Measurements from ENCODE around the gene TRAF3.
"Not testable (repeated sequence)": the region's sequence is repeated elsewhere in the genome, so short reads cannot be mapped to it uniquely, and the experiment has no call there.

Gene TRAF3

DNA sequence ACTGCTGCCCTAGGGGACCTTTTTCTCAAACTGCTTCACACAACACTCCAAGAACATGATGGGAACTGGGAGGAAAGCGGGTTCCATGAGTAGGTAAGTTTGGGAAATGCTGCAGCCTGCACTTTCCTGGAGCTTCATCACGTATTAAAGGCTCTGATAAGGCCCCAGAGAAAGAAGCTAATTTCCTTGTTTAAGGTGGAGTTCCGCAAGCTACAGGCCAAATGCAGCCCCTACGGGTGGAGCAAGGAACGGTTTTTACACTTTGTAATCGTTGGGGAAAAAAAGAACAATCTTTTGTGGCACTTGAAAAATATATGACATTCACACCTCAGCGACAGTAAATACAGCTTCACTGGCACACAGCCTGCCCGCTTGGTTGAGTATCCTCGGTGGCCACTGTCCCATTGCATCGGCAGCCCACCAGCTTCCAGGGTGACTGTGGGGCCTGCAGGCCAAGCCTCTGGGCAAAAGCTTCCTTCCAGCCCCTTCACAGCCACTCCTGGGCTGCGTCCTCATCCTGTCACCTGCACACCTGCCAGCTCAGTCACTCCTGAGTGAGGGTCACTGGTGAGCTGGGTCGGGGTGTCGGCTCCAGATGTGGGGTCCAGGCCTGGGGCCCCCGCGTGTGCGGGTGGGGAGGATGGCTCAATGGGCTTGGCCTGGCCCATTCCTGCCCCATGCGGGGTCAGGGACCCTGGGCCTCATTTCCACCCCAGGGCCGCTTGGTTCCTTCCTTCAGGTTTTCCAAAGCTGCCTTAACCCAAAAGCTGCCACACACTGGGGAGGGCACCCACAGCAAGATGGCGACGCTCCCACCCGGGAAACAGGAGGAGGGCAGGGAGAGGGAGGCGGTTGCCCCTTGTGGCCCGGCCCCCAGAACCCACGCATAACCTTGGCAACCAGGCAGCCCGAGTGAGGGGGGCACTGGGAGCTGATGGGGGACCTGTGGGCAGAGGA is 147.7 kb downstream of the TRAF3 start:
- no peak for DNase-seq (ENCODE audit: low read depth)
- no peak overlapping the region for H3K4me3 ChIP-seq (ENCODE audit: low read depth, low read length)

- DNase-seq (ENCODE audit: low read depth) = no peak
- no peak overlapping the region for H3K4me3 ChIP-seq (ENCODE audit: low read depth, low read length)
Measured at GRCh38 chr14:102925646-102926045, 148.4 kb downstream of the TRAF3 start.

DNA sequence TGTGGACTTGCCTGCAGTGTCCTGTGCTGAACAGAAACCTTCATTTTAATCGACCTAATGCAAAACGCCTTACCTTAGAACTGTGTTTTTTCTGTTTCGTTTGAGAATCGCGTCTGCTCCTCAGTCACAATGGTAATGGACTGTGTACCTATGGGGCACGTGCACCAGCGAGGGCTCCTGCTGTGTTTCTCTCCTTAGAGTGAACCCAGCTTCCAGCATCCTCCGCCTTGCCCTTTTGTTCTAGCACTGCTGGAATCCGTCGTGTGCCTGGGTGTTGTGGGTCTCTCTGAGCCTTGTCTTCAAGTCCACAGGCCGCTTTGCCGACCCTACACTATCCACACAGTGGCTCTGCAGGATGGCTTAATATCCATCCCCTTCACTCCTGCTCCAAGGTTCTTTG is 148.9 kb downstream of the TRAF3 start:
- H3K4me3 ChIP-seq (ENCODE audit: low read depth, low read length) = no peak overlapping the region
- no peak for DNase-seq (ENCODE audit: low read depth)

DNA sequence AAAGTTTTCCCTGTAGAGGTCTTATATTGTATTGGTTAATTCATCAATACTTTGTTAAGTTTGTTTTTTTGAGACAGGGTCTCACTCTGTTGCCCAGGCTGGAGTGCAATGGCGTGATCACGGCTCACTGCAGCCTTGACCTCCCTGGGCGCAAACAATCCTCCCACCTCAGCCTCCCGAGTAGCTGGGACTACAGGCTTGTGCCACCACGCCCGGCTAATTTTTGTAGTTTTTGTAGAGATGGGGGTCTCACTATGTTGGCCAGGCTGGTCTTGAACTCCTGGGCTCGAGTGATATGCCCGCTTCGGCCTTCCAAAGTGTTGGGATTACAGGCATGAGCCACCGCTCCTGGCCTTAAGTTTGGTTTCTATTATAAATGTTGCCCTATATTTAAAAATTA is 149.6 kb downstream of the TRAF3 start:
- H3K4me3 ChIP-seq (ENCODE audit: low read depth, low read length); DNase-seq (ENCODE audit: low read depth): not testable (repeated sequence)

DNA sequence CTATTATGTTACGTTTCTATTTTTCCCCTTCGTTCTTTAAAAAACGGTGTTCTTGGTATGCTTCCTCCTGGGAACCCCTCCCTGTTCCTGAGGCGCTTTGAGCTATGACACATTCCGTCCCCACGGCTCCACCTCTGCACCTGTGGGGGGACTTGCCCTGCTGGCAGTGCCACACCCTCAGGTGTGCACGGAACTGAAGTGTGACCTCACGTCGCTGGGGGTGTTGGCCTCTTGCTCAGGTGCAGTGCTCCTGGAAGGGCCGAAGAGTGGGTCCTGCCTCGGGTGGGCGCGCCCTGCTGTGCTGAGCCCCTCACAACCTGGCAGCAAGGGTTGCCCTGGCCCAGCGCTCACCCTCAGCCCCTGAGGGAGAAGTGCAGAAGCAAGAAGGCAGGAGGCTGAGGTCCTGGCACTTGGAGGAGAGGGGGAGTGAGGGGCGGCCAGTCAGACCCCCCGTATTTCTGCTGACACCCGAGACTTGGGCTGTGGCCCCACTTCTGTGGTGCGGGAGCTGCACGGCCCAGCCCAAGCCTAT is 150.2 kb downstream of the TRAF3 start:
- DNase-seq (ENCODE audit: low read depth) = no peak
- H3K4me3 ChIP-seq (ENCODE audit: low read depth, low read length) = no peak overlapping the region

- DNase-seq (ENCODE audit: low read depth) = no peak
- peak overlapping the region; percentile 38 for H3K4me3 ChIP-seq (ENCODE audit: low read depth, low read length)
Measured at GRCh38 chr14:102927878-102928411, 150.7 kb downstream of the TRAF3 start.

- H3K4me3 ChIP-seq (ENCODE audit: low read depth, low read length) = peak overlapping the region; percentile 38
- DNase-seq (ENCODE audit: low read depth) = no peak
Measured at GRCh38 chr14:102928412-102929240, 151.4 kb downstream of the TRAF3 start.

DNA sequence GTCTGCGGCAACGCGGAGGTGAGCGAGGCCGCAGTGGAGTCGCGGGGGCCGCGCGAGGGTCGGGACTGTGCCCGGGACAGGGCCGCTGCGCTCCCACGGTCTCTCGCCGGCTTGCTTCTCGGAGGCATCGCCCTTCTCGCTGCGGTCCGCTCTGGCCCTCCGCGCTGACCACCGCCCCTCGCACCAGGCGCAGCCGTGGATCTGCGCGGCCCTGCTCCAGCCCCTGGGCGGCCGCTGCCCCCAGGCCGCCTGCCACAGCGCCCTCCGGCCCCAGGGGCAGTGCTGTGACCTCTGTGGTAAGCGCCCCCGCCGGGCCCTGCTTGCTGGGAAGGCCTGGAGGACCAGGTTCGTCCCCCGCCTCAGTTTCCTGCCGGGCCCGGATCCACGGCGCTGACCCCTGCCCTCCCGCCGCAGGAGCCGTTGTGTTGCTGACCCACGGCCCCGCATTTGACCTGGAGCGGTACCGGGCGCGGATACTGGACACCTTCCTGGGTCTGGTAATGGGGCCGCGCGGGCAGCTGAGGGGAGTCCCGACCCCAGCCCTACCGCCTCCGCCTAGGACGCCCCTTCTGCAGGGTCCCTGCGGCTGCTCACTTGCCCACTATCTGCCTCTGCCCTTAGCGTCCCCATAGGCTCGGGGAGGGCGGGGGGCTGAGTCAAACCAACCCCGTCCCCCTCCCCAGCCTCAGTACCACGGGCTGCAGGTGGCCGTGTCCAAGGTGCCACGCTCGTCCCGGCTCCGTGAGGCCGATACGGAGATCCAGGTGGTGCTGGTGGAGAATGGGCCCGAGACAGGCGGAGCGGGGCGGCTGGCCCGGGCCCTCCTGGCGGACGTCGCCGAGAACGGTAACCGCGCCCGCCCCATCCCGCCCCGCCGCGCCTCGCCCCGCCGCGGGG is 152.2 kb downstream of the TRAF3 start:
- no peak for DNase-seq (ENCODE audit: low read depth)
- peak overlapping the region; percentile 38 for H3K4me3 ChIP-seq (ENCODE audit: low read depth, low read length)

GRCh38 chr14:102930138-102930752 is 153.0 kb downstream of the TRAF3 start:
- no peak overlapping the region for H3K4me3 ChIP-seq (ENCODE audit: low read depth, low read length)
- no peak for DNase-seq (ENCODE audit: low read depth)

DNA sequence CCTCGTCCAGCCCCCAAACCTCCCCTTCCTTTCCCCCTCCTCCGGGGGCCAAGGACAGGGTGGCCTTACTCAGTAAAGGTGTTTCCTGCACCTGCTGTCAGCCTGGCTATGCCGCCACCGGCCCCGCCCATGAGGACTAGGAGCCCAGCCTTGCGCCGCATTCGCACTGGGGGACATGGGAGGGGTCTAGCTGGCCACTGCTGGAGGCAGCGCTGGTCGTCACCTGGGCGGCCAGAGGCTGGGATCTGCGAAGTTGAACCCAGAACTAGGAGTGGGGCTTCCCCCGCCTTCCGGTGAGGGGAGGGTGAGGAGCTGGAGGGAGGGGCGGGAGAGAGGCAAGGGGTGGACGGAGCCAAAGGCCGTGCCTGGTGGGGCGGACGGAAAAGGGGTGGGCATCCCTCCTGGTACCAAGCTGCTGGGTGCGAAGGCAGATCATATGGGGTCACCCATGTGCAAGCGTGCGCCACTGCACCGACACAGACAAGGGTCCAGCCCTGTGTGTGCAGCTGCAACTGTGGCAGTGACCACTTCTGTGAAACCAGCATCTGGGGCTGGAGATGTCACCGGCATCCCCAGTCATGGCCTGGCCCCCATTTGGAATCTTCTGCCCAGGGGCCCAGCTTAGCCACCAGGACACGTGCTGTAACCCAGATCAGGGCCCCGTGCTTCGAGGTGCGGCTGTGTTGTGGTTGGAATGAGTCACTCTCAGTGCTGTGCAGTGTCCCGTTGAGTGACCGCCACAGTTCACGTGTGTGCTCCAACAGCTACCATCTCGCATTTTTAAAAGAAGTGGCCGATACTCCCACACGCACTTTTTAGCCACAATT is 153.7 kb downstream of the TRAF3 start:
- no peak overlapping the region for H3K4me3 ChIP-seq (ENCODE audit: low read depth, low read length)
- no peak for DNase-seq (ENCODE audit: low read depth)

- no peak overlapping the region for H3K4me3 ChIP-seq (ENCODE audit: low read depth, low read length)
- DNase-seq (ENCODE audit: low read depth) = no peak
Measured at GRCh38 chr14:102931580-102932285, 154.5 kb downstream of the TRAF3 start.

- no peak overlapping the region for H3K4me3 ChIP-seq (ENCODE audit: low read depth, low read length)
- DNase-seq (ENCODE audit: low read depth) = no peak
Measured at GRCh38 chr14:102932484-102933248, 155.4 kb downstream of the TRAF3 start.

- no peak overlapping the region for H3K4me3 ChIP-seq (ENCODE audit: low read depth, low read length)
- DNase-seq (ENCODE audit: low read depth) = no peak
Measured at GRCh38 chr14:102933618-102934231, 156.5 kb downstream of the TRAF3 start.

GRCh38 chr14:102935756-102936155 is 158.5 kb downstream of the TRAF3 start:
- no peak overlapping the region for H3K4me3 ChIP-seq (ENCODE audit: low read depth, low read length)
- DNase-seq (ENCODE audit: low read depth) = no peak

- DNase-seq (ENCODE audit: low read depth) = no peak
- no peak overlapping the region for H3K4me3 ChIP-seq (ENCODE audit: low read depth, low read length)
Measured at GRCh38 chr14:102937331-102938175, 160.3 kb downstream of the TRAF3 start.
